Subcutaneous adipose tissue (tissue), 4 donors: ENCODE measurements around the gene SS18L1. TPM values are rescaled to one million over a fixed set of nuclear protein-coding genes. Genes with fewer than 3 reads are reported as not detected.

Source experiments
- CTCF ChIP-seq: fragments of 450-650 bp; IDR thresholded peaks from one replicate; pipeline ENCODE4 v1.5.1; 2016; ENCODE audit warnings: low read depth, mild to moderate bottlenecking, control low read depth, antibody characterized with exemption, moderate library complexity
- total RNA-seq, 4 donors: library from RNA; depleted of rRNA; stranded (reverse); fragments of >200 nt; gene quantifications; one replicate each; pipeline ENCODE4 v1.1.0, GENCODE V29; 2016

Gene SS18L1
- total RNA-seq, 4 donors from 2014 or later, result 10.3 to 18.3 (median 12.9) TPM

DNA sequence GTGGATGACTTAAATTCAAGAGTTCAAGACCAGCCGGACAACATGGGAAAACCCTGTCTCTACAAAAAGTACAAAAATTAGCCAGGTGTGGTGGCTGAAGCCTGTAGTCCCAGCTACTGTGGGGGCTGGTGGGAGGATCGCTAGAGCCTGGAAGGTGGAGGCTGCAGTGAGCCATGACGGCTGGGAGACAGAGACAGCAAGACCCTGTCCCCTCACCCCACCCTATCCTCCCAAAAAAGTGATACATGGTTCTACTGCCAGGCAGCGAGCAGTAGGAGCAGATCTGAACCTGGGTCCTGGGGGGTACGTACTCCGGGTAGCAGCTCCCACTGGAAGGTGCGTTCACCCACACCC lies 2.5 kb upstream of the SS18L1 start:
- TF ChIP-seq CTCF, result no peak

DNA sequence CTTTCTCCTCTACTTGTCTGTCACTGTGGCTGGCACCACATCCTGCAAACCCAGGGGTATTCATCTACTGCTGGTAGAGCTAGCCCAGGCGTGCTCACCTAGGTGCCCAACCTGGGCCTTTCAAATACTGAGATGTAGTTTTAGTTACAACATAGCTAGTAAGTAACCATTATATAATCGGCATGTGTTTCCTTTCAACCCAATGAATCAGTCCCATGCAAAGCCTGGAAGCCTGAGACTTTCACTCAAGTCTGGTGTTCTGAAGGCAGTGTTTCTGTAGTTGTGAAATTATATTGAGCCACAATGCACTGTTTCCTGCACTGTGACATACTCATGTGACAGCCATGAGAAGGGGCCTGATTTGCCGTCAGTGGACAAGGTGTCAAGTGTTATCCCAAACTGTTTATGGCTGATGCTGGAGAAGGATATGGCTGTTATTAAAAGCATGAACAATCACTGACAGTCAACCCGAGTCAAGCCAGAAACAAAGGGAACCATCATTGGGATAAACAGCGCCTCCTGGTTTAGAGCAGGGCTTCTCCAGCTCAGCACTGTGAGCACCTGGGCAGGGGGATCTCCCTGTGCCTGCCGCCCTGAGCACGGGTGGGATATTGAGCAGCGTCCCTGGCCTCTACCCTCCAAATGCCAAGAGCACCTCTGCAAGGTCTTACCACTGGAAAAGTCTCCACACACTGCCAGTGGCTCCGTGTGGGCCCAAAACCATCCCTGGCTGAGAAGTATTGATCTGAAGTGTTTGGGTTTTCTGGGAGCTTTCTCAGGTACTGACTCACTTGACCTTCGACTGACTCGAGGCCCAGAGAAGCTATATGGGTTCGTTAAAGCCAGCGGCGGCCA lies 1.9 kb upstream of the SS18L1 start:
- no peak for TF ChIP-seq CTCF

- TF ChIP-seq CTCF, result no peak
These were observed 1.1 kb upstream of the SS18L1 start for GRCh38 chr20:62142252-62143080.

DNA sequence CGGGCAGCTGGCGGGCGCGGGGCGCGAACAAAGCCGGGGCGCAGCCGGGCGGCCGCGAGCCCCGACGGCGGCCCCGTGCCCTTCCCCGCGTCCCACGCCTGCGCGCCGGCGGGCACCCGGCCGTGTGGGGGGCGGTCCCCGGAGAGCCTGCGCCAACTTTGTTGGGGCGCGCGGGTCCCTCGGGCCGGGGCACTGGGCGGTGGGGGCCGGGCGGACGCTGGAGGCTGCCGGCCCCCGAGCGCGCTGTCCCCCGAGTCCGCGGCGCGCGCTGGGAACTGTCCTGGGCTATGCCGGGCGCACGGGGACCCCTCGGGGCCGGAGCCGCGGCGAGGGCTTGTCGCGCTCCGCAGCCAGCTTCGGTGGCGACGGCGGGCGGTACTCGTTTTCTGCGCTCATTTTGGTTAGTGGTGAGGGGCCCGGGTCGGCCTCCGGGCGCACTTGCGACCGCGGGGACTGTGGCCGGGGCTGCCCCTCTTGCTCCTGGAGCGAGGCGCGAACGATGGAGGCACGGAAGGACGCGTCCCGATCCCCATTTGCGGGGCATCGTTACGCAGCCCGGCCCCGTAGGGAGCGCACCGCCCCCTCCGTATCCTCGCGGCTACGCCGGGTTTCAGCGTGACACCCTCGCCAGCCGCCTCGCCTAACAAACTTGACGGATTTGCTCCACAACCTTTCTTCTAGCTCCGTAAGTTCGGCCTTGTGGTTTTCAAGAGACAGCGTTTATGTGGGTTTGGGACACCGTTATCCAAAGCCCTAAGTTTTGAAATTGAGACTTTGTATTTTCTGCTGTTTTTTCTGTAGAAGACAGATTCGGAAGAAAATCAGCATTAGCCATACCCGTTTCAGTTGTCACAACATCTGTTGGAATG lies 622 bp downstream of the SS18L1 start:
- no peak for TF ChIP-seq CTCF

- TF ChIP-seq CTCF, result no peak
These were observed 2.1 kb downstream of the SS18L1 start for GRCh38 chr20:62145688-62146018.

DNA sequence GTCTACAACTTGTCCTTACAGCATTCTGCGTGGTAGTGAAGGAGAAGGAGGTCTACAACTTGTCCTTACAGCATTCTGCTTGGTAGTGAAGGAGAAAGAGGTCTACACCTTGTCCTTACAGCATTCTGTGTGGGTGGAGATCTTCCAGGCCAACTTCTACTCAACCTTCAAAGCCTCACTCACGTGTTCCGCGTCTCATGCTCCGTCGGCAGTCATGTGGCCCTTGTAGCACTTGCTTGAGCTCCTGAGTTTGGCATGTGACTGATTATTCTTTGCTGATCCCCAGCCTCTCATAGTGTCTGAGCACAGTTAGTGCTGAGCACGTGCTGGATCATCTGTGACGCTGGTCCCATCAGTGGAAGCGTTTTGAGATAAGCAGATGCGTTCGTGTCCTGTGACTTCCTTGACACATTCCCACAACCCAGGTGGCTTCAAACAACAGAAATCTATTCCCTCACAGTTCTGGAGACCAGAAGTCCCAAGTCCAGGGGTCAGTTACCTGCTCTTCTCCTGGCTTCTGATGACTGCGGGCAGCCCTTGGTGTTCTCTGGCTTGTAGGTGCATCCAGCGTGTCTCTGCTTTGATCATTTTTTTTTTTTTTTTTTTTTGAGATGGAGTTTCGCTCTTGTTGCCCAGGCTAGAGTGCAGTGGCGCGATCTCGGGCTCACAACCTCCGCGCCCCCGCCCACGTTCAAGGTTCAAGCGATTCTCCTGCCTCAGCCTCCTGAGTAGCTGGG lies 2.6 kb downstream of the SS18L1 start:
- no peak for TF ChIP-seq CTCF
